OCI-LY1 (cell line): ENCODE measurements around the gene OR6B2.

Source experiments
- CTCF ChIP-seq: fragments of 200-600 bp; sonication (generic), shearing (Covaris generic); IDR thresholded peaks from 2 replicates; pipeline ENCODE4 v1.5.1; 2017; ENCODE audit warnings: mild to moderate bottlenecking, antibody characterized with exemption, low read length, moderate library complexity, mixed read lengths
- EZH2 ChIP-seq: fragments of 200-600 bp; sonication (generic), shearing (Covaris generic); IDR thresholded peaks from 2 replicates; pipeline ENCODE4 v1.8.0; 2017; ENCODE audit warnings: borderline replicate concordance, mixed run types, mild to moderate bottlenecking, antibody characterized with exemption, low read length, moderate library complexity, mixed read lengths

GRCh38 chr2:240000671-240001070 is 29.6 kb downstream of the OR6B2 start:
- TF ChIP-seq CTCF (no peak), EZH2 (no peak)
